ENCODE data around the gene THTPA. TPM values are rescaled to one million over a fixed set of nuclear protein-coding genes. Genes with fewer than 3 reads are reported as not detected.

THTPA gene
- total RNA-seq, 1 donor from 2014 or later, result 7.7 TPM

DNA sequence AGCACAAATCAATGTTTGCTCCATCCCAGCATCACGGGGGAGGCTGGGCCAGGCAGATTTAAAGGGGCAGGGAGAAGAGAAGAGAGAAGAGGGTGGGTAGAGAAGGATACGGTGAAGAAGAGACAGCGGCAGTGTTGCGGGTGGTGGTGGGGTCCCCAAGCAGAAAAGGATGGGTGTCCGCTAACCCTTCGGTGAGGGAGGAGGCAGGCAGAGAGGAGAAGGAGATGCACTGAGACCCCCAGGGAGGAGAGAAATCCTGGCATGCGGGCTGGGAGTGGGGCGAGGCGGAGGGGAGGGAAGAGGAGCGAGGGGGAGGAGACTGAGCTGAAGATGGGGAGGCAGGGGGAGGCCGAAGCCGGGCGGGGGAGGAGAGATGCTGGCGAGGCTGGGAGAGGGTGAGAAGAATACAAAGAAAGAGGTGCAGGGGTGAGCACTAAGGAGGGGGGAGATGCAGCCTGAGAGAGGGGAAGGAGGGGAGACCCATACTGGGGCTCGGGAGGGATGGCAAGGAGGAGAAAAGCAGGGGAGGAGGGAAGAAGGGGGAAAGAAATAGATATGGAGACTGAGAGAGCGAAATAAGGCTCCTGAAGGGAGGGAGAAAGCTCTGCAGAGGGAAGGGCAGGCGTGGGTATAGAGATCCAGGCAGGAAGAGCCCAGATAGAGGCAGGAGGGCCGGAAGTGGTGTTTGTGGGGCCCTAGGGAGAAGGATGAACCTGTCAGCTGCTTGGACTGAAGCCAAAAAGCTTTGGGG, 22.7 kb downstream of the THTPA start, which contains the start of gene JPH4:
Gene JPH4, minus strand, starts transcription at position 231 of the 751 bp plus-strand sequence. CDS start 1,337 bp downstream, outside the sequence.
- Mint-ChIP-seq H3K36me3 (peaks cover 3% of the 10 kb centered on the region), H3K27me3 (ENCODE audit: insufficient read depth, low read depth) (peaks cover 12% of the 10 kb centered on the region), H3K4me3 (peak within 1 kb of the TSS; percentile 87), H3K27ac (peak within 1 kb of the TSS; percentile 91), H3K4me1 (peaks cover 31% of the 10 kb centered on the region), H3K9me3 (no peaks in the 10 kb centered on the region)
- DNase-seq (ENCODE audit: low spot score), result peak; percentile 79
- H3K27me3 ChIP-seq, result peaks cover 45% of the 10 kb centered on the region
- H3K9ac ChIP-seq, result no peak within 1 kb of the TSS
- peaks cover 22% of the 10 kb centered on the region for H3F3A ChIP-seq (ENCODE audit: low read depth)
- peak within 1 kb of the TSS; percentile 90 for H3K4me2 ChIP-seq
- peak within 1 kb of the TSS; percentile 57 for H3K4me3 ChIP-seq
- no peak for TF ChIP-seq EZH2 (IDR thresholded peaks at IDR 0.05)
- no peak for TF ChIP-seq EZH2phosphoT487 (IDR thresholded peaks at IDR 0.05)
- TF ChIP-seq, protein P1, sequence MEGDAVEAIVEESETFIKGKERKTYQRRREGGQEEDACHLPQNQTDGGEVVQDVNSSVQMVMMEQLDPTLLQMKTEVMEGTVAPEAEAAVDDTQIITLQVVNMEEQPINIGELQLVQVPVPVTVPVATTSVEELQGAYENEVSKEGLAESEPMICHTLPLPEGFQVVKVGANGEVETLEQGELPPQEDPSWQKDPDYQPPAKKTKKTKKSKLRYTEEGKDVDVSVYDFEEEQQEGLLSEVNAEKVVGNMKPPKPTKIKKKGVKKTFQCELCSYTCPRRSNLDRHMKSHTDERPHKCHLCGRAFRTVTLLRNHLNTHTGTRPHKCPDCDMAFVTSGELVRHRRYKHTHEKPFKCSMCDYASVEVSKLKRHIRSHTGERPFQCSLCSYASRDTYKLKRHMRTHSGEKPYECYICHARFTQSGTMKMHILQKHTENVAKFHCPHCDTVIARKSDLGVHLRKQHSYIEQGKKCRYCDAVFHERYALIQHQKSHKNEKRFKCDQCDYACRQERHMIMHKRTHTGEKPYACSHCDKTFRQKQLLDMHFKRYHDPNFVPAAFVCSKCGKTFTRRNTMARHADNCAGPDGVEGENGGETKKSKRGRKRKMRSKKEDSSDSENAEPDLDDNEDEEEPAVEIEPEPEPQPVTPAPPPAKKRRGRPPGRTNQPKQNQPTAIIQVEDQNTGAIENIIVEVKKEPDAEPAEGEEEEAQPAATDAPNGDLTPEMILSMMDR (IDR thresholded peaks at IDR 0.05), result no peak
- H3K79me2 ChIP-seq (ENCODE audit: low read depth), result no peaks in the 10 kb centered on the region
- no peaks in the 10 kb centered on the region for H3K36me3 ChIP-seq
- peak within 1 kb of the TSS; percentile 78 for H2AFZ ChIP-seq (replicated peaks)
- H3K4me1 ChIP-seq, result peaks cover 16% of the 10 kb centered on the region
- H4K20me1 ChIP-seq (ENCODE audit: low read depth), result peaks cover 16% of the 10 kb centered on the region
- H3K27ac ChIP-seq, result no peak within 1 kb of the TSS
- no peaks in the 10 kb centered on the region for H3K9me3 ChIP-seq (ENCODE audit: low read depth)

DNA sequence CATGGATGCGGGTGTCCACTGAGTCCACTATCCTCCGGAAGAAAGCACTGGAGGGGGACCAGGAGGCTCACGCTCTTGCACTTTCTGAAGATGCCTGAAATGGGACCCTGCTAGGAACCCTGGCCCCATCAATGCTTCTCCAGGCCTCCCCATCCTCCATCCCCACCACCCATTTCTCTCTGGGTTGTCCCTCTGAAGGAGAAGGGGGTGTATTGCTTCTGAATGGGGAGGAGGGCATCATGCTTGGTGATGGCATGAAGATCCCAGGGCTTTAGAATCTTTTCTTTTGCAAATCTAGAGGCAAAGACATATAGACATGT, 23.2 kb downstream of the THTPA start:
- Mint-ChIP-seq H3K9me3 (no peaks in the 10 kb centered on the region), H3K4me3 (peak overlapping the region; percentile 87), H3K36me3 (peaks cover 3% of the 10 kb centered on the region), H3K27me3 (ENCODE audit: insufficient read depth, low read depth) (peaks cover 12% of the 10 kb centered on the region), H3K4me1 (peaks cover 29% of the 10 kb centered on the region), H3K27ac (no peak overlapping the region)
- H3K4me2 ChIP-seq, result peak overlapping the region; percentile 90
- H3K27ac ChIP-seq, result no peak overlapping the region
- H3K27me3 ChIP-seq, result peaks cover 44% of the 10 kb centered on the region
- no peaks in the 10 kb centered on the region for H3K79me2 ChIP-seq (ENCODE audit: low read depth)
- H3K9ac ChIP-seq, result no peak overlapping the region
- no peak for DNase-seq (ENCODE audit: low spot score)
- H3F3A ChIP-seq (ENCODE audit: low read depth), result peaks cover 22% of the 10 kb centered on the region
- TF ChIP-seq, protein P1 (IDR thresholded peaks at IDR 0.05), result no peak
- no peak for TF ChIP-seq EZH2 (IDR thresholded peaks at IDR 0.05)
- peaks cover 16% of the 10 kb centered on the region for H3K4me1 ChIP-seq
- H2AFZ ChIP-seq (replicated peaks), result peak overlapping the region; percentile 78
- peaks cover 16% of the 10 kb centered on the region for H4K20me1 ChIP-seq (ENCODE audit: low read depth)
- no peaks in the 10 kb centered on the region for H3K36me3 ChIP-seq
- no peaks in the 10 kb centered on the region for H3K9me3 ChIP-seq (ENCODE audit: low read depth)
- peak overlapping the region; percentile 57 for H3K4me3 ChIP-seq

DNA sequence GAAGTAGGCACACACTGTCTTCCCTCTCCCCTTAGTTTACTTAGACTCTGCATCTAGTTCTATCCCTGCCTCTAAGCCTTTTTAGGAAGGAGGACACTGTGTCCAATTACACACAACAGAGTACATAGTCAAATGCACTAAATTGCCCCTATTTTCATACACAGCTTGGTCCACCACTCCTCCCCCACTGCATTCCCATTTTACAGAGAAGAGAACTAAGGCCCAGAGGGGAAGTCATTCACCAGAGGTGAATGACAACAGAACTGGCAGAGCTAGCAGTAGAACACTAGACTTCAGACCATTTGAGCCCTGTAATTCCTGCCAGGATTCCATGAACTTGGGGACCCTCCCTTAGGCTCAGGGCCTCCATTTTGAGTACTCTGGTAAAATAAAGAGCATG, 23.7 kb downstream of the THTPA start:
- peaks cover 39% of the 10 kb centered on the region for H3K27me3 ChIP-seq
- H3K27ac ChIP-seq, result no peak overlapping the region
- Mint-ChIP-seq H3K9me3 (no peaks in the 10 kb centered on the region), H3K36me3 (peaks cover 3% of the 10 kb centered on the region), H3K4me3 (no peak overlapping the region), H3K27me3 (ENCODE audit: insufficient read depth, low read depth) (peaks cover 12% of the 10 kb centered on the region), H3K4me1 (peaks cover 29% of the 10 kb centered on the region), H3K27ac (no peak overlapping the region)
- H3K79me2 ChIP-seq (ENCODE audit: low read depth), result no peaks in the 10 kb centered on the region
- DNase-seq (ENCODE audit: low spot score), result no peak
- peaks cover 22% of the 10 kb centered on the region for H3F3A ChIP-seq (ENCODE audit: low read depth)
- no peaks in the 10 kb centered on the region for H3K36me3 ChIP-seq
- H3K4me1 ChIP-seq, result peaks cover 16% of the 10 kb centered on the region
- TF ChIP-seq EZH2 (IDR thresholded peaks at IDR 0.05), result no peak
- no peak for TF ChIP-seq EZH2phosphoT487 (IDR thresholded peaks at IDR 0.05)
- TF ChIP-seq, protein P1 (IDR thresholded peaks at IDR 0.05), result no peak
- H3K4me2 ChIP-seq, result no peak overlapping the region
- H3K9me3 ChIP-seq (ENCODE audit: low read depth), result no peaks in the 10 kb centered on the region
- peaks cover 16% of the 10 kb centered on the region for H4K20me1 ChIP-seq (ENCODE audit: low read depth)
- no peak overlapping the region for H2AFZ ChIP-seq (replicated peaks)
- no peak overlapping the region for H3K4me3 ChIP-seq
- H3K9ac ChIP-seq, result no peak overlapping the region

All from neural progenitor cell (in vitro differentiated cells).